GM12873 (cell line): ENCODE measurements around the gene PSME4.

ENCODE experiments used
- TF ChIP-seq, protein P1 (sequence below): IDR thresholded peaks from 2 replicates; pipeline ENCODE4 v1.5.1; 2012; ENCODE audit warnings: low read depth, mild to moderate bottlenecking, moderate library complexity, low read length, control low read depth; ENCODE audit not compliant: insufficient read depth; ENCODE audit errors: missing control alignments

Gene PSME4

DNA sequence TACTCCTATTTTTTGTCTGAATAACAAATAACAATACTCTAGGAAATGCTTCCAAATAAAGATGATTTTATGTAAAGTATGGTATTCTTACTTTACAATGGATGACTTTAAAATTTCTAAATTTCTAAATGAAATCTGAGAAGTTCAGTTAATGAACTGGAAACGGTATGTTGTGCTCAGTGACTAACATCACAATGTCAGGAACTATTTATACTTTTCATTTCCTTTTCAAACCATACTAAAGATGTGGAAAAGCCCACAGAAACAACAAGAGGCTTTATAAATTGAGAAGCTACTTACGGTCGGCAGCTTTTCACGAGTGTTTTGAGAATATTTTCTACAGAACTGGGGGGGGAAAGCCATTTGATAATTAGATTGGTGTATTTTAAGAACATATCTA is 31.1 kb downstream of the PSME4 start:
- TF ChIP-seq, protein P1, sequence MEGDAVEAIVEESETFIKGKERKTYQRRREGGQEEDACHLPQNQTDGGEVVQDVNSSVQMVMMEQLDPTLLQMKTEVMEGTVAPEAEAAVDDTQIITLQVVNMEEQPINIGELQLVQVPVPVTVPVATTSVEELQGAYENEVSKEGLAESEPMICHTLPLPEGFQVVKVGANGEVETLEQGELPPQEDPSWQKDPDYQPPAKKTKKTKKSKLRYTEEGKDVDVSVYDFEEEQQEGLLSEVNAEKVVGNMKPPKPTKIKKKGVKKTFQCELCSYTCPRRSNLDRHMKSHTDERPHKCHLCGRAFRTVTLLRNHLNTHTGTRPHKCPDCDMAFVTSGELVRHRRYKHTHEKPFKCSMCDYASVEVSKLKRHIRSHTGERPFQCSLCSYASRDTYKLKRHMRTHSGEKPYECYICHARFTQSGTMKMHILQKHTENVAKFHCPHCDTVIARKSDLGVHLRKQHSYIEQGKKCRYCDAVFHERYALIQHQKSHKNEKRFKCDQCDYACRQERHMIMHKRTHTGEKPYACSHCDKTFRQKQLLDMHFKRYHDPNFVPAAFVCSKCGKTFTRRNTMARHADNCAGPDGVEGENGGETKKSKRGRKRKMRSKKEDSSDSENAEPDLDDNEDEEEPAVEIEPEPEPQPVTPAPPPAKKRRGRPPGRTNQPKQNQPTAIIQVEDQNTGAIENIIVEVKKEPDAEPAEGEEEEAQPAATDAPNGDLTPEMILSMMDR, result no peak

DNA sequence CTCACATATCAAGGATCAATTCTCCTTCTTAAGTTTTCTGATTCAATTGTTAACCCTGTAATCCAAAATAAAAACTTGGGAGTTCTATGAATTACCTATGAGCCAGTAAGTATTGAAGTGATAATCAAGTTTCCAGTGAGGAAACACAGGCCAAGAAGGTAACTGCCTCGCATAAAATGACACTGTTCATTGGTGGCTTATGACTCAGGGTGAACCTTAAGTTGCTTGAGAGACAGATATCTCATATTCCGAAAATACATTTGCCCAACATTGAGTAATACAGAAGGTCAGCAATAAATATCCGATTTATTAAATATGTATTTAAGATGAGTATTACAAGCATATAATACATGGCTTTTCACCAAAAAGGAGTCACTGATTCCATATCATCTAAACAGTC is 31.9 kb downstream of the PSME4 start:
- TF ChIP-seq, protein P1, result no peak

DNA sequence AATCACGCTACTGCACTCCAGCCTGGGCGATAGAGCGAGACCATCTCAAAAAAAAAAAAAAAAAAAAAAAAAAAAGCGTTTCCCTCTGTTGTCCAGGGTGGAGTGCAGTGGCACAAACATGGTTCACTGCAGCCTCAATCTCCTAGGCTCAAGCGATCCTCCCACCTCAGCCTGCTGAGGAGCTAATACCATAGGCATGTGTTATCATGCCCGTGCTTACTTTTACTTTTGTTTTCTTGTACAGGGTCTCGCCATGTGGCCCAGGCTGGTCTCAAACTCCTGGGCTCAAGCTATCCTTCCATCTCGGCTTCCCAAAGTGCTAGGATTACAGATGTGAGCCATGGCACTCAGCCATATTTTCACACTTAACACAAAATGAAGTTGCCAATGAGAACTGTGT is 37.5 kb downstream of the PSME4 start:
- TF ChIP-seq, protein P1, result no peak

DNA sequence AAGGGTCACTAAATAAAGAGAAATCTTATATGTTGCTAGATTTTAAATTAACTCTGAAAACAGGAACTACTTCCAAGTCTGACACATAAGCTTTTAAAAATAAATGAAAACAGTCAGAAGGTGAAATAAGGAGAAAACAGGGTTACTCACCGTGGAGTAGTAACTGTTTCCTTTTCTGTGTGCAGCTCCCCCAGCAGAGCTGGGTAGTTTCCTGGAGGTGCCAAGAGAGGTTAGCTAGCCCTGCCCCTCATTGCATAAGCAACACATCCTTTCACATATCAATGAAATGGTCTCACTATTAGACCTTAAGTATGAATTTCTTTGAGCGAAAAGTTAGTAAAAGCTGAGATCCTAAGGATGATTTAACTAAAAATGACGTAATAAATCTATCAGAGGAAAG is 57.1 kb downstream of the PSME4 start:
- TF ChIP-seq, protein P1, result no peak

DNA sequence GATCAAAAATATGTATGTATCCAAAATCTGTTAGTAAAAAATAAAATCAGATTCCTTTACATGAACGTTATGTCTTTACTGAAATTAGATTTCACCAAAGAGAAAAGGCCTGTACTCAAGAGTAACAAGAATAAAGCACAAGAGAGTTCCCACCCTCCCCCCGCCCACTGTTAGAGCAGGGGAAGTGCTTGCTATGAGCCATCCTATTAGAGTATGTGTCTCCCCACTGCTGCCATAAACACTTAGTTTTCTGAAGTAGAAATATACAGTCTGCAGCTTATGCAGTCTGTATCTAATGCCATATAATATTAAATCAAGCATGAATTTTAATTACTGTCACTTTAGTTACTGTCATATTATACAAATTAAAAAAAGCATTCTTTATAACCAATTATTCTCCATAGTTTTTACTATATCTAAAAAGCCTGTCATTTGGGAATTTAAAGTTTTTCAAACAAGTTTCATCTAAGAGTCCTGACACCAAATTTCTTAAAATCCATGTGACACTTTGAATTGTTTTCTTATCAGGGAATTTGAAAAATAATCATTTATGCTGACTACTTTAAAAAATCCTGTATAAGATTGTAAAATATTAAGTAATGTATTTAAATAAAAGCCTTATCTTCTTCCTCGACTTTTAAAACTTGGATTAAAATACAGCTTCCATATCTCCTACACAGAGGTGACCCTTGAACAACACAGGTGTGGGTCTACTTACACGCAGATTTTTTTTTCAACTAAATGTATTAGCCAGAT is 59.2 kb downstream of the PSME4 start:
- TF ChIP-seq, protein P1, result no peak

DNA sequence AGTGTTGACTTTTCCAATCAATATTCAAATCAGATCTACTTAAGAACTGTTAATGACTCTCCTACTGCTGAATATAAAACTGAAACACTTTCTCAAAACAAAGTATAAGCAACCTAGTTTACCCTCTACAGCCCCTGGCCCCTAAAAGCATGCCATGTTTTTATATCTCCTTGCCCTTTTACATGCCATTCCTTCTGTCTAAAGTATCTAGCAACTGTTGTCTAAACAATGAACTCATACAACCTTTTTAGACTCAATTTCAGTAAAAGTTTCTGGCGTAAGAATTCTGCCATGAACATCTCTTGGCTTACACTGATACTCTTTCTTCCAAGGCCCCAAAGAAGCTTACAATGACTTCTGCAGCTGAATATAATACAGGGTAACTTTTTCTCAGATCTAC is 63.2 kb downstream of the PSME4 start:
- TF ChIP-seq, protein P1, result no peak

DNA sequence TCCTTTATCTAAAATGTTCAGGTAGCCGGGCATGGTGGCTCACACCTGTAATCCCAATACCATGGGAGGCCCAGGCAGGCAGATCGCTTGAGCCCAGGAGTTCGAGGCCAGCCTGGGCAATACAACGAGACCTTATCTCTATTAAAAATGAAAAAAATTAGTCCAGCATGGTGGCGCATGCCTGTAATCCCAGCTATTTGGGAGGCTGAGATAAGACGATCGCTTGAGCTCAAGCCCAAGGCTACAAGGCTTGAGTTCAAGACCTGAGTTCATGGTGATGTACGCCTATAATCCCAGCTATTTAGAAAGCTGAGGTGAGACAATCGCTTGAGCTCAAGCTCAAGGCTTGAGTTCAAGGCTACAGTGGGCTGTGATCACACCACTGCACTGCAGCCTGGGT is 65.4 kb downstream of the PSME4 start:
- TF ChIP-seq, protein P1, result no peak
